Caco-2 (cell line): Measurements from ENCODE around the gene SUPT6H. TPM values are rescaled to one million over a fixed set of nuclear protein-coding genes. Genes with fewer than 3 reads are reported as not detected.

Experiments used
- BruUV-seq: library from RNA; stranded (reverse); fragments of 400-500 nt; replicated peaks from 2 replicates; lab custom pipeline; 2021; lab: Mats Ljungman, UMichigan
- CTCF ChIA-PET: fragments of 300-600 bp; sonication (Branson Sonifier 250); formaldehyde crosslinking; loops from one replicate; lab custom pipeline; 2022; ENCODE audit warnings: antibody characterized with exemption; lab: Charles Lee
- POLR2A ChIA-PET: fragments of 300-600 bp; sonication (Branson Sonifier 250); formaldehyde crosslinking; loops from one replicate; lab custom pipeline; 2022; ENCODE audit warnings: antibody characterized with exemption; lab: Charles Lee
- DNase-seq, 2 experiments: peaks; one replicate each; pipeline versions ENCODE4 v3.0.0 to v3.0.0-alpha.2; 2020 to 2022
- H3K27me3 ChIP-seq: replicated peaks from 2 replicates; pipeline ENCODE4 v1.6.0; 2011; ENCODE audit warnings: low read length; ENCODE audit not compliant: control insufficient read depth, insufficient read depth
- H3K36me3 ChIP-seq: 2 replicates; pipeline ENCODE4 v1.5.1; 2011; ENCODE audit warnings: low read length; ENCODE audit not compliant: control insufficient read depth, insufficient read depth
- H3K4me1 ChIP-seq: fragments of 250-450 bp; sonication (Bioruptor Pico); 2 replicates; pipeline ENCODE4 v1.5.1; 2020; ENCODE audit warnings: mild to moderate bottlenecking
- H3K4me3 ChIP-seq: 2 replicates; pipeline ENCODE4 v1.5.1; 2011; ENCODE audit warnings: low read depth, mild to moderate bottlenecking, control low read depth, low read length
- H3K9me3 ChIP-seq: fragments of 250-450 bp; sonication (Bioruptor Pico); 2 replicates; pipeline ENCODE4 v1.5.1; 2020; ENCODE audit warnings: mild to moderate bottlenecking, moderate library complexity
- H3K27ac Mint-ChIP-seq: one replicate; pipeline ENCODE4 v1.8.0; 2022; ENCODE audit warnings: mixed read lengths; ENCODE audit not compliant: unreplicated experiment
- H3K27me3 Mint-ChIP-seq: one replicate; pipeline ENCODE4 v1.8.0; 2022; ENCODE audit warnings: mixed read lengths; ENCODE audit not compliant: insufficient read depth, unreplicated experiment
- H3K36me3 Mint-ChIP-seq: one replicate; pipeline ENCODE4 v1.8.0; 2022; ENCODE audit warnings: mild to moderate bottlenecking, mixed read lengths; ENCODE audit not compliant: insufficient read depth, unreplicated experiment
- H3K4me1 Mint-ChIP-seq: one replicate; pipeline ENCODE4 v1.8.0; 2022; ENCODE audit warnings: low read depth, mixed read lengths; ENCODE audit not compliant: unreplicated experiment
- H3K4me3 Mint-ChIP-seq: one replicate; pipeline ENCODE4 v1.8.0; 2022; ENCODE audit warnings: mild to moderate bottlenecking, moderate library complexity, mixed read lengths; ENCODE audit not compliant: unreplicated experiment
- H3K9me3 Mint-ChIP-seq: one replicate; pipeline ENCODE4 v1.8.0; 2022; ENCODE audit warnings: mixed read lengths; ENCODE audit not compliant: unreplicated experiment
- CTCF ChIP-seq, 2 experiments: fragments of 200-600 bp in 1 of 2; IDR thresholded peaks; 1 replicate in 1 of 2; 2 replicates in 1 of 2; pipeline versions ENCODE4 v1.5.1 to v1.8.0; 2011 to 2022; ENCODE audit warnings: antibody characterized with exemption in 1 of 2, control low read depth in 1 of 2, inconsistent platforms in 1 of 2, low read depth in 1 of 2, low read length in 1 of 2, mild to moderate bottlenecking in 1 of 2, moderate library complexity in 1 of 2; ENCODE audit not compliant: insufficient read depth in 1 of 2, severe bottlenecking in 1 of 2, unreplicated experiment in 1 of 2
- intact Hi-C: fragments of 100-400 bp; cut with micrococcal nuclease; formaldehyde crosslinking; loops from one replicate; pipeline ENCODE4 v1.10.0; 2022; ENCODE audit not compliant: unreplicated experiment
- total RNA-seq: library from RNA; stranded (reverse); gene quantifications from 2 replicates; pipeline ENCODE4 v1.2.3, GENCODE V29; 2022

The SUPT6H gene
- total RNA-seq, 1 experiment from 2014 or later = 129 TPM

- Mint-ChIP-seq H3K9me3 (no peaks in the 10 kb centered on the region), H3K27me3 (no peaks in the 10 kb centered on the region), H3K27ac (peak within 1 kb of the TSS; percentile 96), H3K36me3 (peaks cover 58% of the 10 kb centered on the region), H3K4me1 (peaks cover 33% of the 10 kb centered on the region), H3K4me3 (peak within 1 kb of the TSS; percentile 92)
- ChIA-PET CTCF (interaction anchor here (0.6 to 4.9 kb wide), 16 partner anchors 9 to 389 kb away, joined by 3 to 324 read pairs (median 11); partner anchors contain the start of genes DHRS13, PROCA1, RPL23A and TRAF4), POLR2A (interaction anchor here (0.5 to 5.2 kb wide), 11 partner anchors 9 to 223 kb away, joined by 3 to 165 read pairs (median 10); partner anchors contain the start of genes PROCA1, RPL23A, SDF2 and SUPT6H)
- intact Hi-C loops = no loop called here
- TF ChIP-seq CTCF (IDR thresholded peaks at IDR 0.05; ENCODE audit: insufficient read depth in 1 of 2, low read depth in 1 of 2, low read length in 1 of 2, severe bottlenecking in 1 of 2, unreplicated experiment in 1 of 2) = no peak
- Histone ChIP-seq H3K4me1 (peaks cover 7% of the 10 kb centered on the region; the same call in 1 of the 2 replicates), H3K4me3 (peak within 1 kb of the TSS; percentile 57), H3K36me3 (0 out of 2 replicates have a peak, but pooled peaks cover under 1% of the 10 kb centered on the region), H3K9me3 (no peaks in the 10 kb centered on the region), H3K27me3 (no peaks in the 10 kb centered on the region)
- BruUV-seq = no TSS peak
- DNase-seq = peak; percentile 96 to 98
Observed at GRCh38 chr17:28728364-28729200, 66.6 kb downstream of the SUPT6H start, which contains the start of gene NEK8. Gene NEK8 (plus strand): TSS chr17:28728788. CDS start chr17:28728814, 26 bp downstream.

GRCh38 chr17:28729950-28730330, 67.9 kb downstream of the SUPT6H start:
- no peak overlapping the region for H3K4me3 ChIP-seq
- Mint-ChIP-seq H3K36me3 (peaks cover 49% of the 10 kb centered on the region), H3K4me3 (no peak overlapping the region), H3K4me1 (peaks cover 20% of the 10 kb centered on the region), H3K27me3 (no peaks in the 10 kb centered on the region), H3K9me3 (no peaks in the 10 kb centered on the region), H3K27ac (peak overlapping the region; percentile 96)
- no peaks in the 10 kb centered on the region for H3K27me3 ChIP-seq
- no peaks in the 10 kb centered on the region for H3K4me1 ChIP-seq
- H3K36me3 ChIP-seq = no peaks in the 10 kb centered on the region
- H3K9me3 ChIP-seq = no peaks in the 10 kb centered on the region
- no peak for TF ChIP-seq CTCF (IDR thresholded peaks at IDR 0.05; ENCODE audit: insufficient read depth in 1 of 2, low read depth in 1 of 2, low read length in 1 of 2, severe bottlenecking in 1 of 2, unreplicated experiment in 1 of 2)
- intact Hi-C loops = no loop called here
- DNase-seq = no peak
- BruUV-seq = no TSS peak
- ChIA-PET POLR2A (interaction anchor here (5.2 kb wide), 1 partner anchor 15 kb away, joined by 165 read pairs; the partner anchor contains the start of gene TRAF4), CTCF (interaction anchor here (0.6 to 2.6 kb wide), 3 partner anchors 10 to 888 kb away, joined by 3 to 23 read pairs (median 3); partner anchors contain the start of gene RPL23A)

- no peak overlapping the region for H3K27ac Mint-ChIP-seq
- H3K27me3 Mint-ChIP-seq = no peaks in the 10 kb centered on the region
- BruUV-seq = no TSS peak
- Histone ChIP-seq H3K27me3 (no peaks in the 10 kb centered on the region), H3K36me3 (no peaks in the 10 kb centered on the region), H3K9me3 (no peaks in the 10 kb centered on the region), H3K4me1 (no peaks in the 10 kb centered on the region), H3K4me3 (no peak overlapping the region)
- H3K4me1 Mint-ChIP-seq = peaks cover 13% of the 10 kb centered on the region
- ChIA-PET CTCF (no interaction called here), POLR2A (no interaction called here)
- no peak overlapping the region for H3K4me3 Mint-ChIP-seq
- H3K9me3 Mint-ChIP-seq = no peaks in the 10 kb centered on the region
- TF ChIP-seq CTCF (IDR thresholded peaks at IDR 0.05; ENCODE audit: insufficient read depth in 1 of 2, low read depth in 1 of 2, low read length in 1 of 2, severe bottlenecking in 1 of 2, unreplicated experiment in 1 of 2) = no peak
- DNase-seq = no peak
- intact Hi-C loops = no loop called here
- H3K36me3 Mint-ChIP-seq = peaks cover 15% of the 10 kb centered on the region
Observed at GRCh38 chr17:28733346-28733745, 71.3 kb downstream of the SUPT6H start.
